HG03521 (cell line): ENCODE results near the gene NFX1.
"Not testable (repeated sequence)": the region's sequence is repeated elsewhere in the genome, so short reads cannot be mapped to it uniquely, and the experiment has no call there.

Experiments used
- ATAC-seq: cut with Tn5 transposase; IDR thresholded peaks from one replicate; pipeline ENCODE4 v1.9.1; 2021; ENCODE audit warnings: mild to moderate bottlenecking, moderate library complexity; ENCODE audit not compliant: unreplicated experiment

NFX1 gene

DNA sequence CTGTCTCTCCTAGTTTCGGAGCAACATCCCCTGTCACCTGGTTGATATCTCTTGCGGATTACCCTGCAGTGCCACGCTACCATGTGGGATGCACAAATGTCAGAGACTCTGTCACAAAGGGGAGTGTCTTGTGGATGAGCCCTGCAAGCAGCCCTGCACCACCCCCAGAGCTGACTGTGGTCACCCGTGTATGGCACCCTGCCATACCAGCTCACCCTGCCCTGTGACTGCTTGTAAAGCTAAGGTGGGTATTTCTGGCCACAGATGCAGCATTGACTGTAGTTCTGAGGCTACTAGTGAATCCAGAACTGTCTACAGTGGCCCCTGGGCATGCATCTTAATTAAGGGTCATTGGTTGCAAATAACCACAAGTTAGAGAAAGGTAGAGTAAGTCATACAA is 61.2 kb downstream of the NFX1 start:
- no peak for ATAC-seq

DNA sequence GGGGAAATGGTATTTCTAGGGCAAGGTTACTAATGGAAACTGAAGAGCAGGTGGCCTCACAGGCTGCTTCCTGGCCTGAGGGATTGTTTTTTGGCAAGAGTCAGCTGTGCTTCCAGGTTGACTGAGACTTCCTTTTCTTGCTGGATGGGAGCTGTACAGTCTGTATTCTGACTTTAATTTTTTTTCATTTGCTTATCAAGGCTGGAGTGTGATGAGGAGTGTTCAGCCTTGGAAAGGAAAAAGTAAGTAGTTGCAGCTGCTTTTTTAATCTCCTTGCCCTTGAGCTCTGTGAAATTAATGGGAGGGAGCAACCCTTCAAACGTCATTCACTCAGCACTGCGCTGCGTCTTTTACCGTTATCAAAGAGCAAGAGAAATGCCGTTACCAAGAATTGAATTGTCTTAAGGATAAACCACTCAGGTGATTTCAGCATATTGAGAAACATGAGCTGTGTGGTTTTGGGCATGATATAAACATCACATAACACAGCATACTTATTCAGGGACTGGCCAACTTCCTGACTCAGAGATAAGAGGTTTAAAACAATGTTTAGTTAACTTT is 64.4 kb downstream of the NFX1 start:
- ATAC-seq, result no peak

DNA sequence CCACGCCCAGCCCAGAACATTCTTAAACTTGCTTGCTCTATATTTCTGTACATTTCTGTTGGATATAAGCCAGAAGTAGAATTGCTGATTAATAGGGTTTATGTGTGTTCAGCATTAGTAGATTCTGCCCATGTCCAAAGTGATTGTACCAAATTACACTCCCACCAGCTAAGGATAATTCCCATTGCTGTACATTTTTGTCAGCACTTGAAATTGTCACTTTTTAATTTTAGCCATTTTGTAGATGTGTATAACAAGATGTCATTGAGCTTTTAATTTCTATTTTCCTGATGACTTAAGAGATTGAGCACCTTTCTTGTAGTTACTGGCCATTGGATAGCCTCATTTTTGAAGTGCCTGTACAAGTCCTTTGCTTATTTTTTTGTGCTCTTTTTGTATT is 65.6 kb downstream of the NFX1 start:
- ATAC-seq, result no peak

DNA sequence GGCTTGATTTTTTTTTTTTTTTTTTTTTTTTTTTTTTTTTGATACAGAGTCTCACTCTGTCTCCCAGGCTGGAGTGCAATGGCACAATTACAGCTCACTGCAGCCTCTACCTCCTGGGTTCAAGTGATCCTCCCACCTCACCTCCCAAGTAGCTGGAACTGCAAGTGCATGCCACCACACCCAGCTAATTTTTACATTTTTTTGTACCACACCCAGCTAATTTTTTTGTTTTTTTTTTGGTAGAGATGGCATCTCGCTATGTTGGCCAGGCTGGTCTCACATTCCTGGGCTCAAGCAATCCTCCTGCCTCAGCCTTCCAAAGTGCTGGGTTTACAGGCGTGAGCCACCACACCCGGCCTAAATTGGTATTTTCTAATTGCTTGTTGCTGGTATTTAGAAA is 68.3 kb downstream of the NFX1 start:
- ATAC-seq, result not testable (repeated sequence)

DNA sequence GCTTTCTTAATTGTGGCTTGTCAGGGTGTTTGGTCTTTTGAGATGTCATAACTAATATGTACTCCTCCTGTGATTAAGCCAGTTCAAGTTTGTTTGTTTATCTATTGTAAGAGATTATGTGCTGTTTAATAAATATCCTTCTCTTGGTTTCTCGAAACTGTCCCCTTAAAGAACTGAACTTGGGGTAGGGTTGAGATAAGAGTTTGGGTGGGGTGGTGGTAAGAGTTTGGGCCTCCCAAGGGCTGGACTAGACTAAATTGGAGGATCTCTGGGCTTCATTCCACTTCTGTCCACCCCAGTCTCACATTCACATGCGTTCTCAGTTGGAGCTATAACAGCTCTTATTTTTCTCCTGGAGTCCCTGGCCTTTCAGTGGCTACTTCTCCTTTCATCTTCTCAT is 73.8 kb downstream of the NFX1 start:
- ATAC-seq, result no peak

DNA sequence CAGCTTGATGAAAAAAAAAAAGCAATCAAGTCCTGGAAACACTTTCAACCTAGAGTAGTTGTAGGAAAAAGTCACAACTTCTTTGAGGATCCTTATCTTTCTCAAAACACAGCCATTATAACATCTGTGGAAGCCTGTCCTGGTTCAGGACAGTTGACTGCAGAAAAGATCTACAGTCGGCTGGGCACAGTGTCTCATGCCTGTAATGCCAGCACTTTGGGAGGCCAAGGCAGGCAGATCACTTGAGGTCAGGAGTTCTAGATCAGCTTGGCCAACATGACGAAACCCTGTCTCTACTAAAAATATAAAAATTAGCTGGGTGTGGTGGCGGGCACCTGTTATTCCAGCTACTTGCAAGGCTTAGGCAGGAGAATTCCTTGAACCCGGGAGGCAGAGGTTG is 74.5 kb downstream of the NFX1 start:
- not testable (repeated sequence) for ATAC-seq

DNA sequence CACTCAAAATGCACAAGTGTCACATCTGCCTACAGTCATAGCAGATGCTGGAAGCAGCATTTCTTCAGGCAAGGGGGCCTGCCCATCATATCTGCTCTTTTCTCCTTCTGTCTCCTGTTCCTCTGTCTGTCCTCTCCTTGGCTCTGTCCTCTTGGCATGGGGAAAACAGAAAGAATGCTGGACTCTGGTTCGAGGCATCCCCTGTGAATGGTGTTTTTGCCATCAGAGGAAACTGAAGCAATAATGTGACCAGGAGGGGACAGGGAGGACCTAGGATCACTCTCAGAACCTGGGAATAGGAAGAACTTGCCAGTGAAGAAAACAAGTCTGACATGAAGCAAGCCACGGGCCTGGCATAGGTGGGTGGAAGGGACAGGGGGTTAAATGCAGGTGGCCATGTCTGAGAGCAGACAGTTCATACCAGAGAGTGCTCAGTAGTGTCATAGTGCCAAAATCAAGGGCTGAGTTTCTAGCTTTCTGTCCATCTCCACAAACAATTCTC is 76.7 kb downstream of the NFX1 start:
- ATAC-seq, result no peak

DNA sequence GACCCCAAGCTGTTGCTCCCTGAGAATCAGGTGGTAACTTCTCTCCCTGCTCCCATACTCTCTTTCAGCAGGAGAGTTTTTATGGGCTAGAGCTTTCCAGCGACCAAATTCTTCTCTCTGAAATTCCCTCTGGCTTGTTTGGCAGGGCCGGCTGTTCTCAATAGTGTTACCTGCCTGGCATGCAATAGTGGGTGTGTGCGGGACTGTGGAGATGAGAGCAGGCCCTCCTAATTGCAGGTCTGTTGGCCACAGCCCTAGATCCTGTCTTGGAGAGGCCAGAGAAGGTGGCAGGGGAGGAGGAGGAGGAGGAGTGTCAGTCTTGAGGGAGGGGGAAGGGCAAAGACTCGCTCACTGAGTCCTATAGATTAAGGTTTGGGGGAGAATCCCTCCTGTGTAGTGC is 82.6 kb downstream of the NFX1 start:
- ATAC-seq, result no peak

DNA sequence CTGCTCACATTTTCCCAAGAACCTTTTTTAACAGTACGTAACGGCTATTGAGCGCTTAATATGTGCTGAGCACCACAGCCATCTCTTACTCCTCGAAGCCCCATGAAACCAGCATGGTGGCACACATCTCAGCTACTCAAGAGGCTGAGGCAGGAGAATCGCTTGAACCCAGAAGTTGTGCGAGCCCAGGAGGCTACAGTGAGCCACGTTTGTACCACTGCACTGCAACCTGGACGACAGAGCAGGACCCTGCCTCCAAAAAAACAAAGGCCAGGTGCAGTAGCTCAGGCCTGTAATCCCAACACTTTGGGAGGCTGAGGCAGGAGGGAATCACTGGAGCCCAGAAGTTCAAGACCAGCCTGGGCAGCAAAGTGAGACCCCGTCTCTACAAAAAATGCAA is 83.9 kb downstream of the NFX1 start:
- no peak for ATAC-seq

DNA sequence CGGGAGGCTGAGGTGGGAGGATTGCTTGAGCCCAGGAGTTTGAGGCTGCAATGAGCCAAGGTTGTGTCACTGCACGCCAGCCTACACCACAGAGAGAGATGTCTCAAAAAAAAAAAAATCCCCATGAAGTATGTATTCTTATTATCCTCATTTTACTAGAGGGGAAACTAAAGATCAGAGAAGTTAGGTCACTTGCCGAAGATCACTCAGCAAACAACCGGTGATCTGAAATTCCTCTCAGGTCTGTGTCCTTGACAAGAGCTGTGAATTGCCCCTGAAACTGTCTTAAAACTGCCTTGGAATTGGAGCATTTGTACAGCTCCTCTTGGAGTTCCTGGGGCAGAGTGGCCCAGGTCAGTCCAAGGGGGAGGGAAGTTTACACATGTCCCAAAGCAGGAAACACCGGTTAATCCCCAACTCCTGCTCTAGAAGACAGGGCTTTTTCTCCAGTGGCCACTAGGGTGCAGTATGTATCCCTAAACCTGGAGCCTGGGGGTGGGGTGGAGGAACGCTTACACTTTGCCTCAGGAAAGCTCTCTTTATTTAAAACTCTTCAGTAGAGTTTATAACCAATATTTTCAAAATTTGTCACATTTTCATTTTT is 84.4 kb downstream of the NFX1 start:
- ATAC-seq, result no peak

DNA sequence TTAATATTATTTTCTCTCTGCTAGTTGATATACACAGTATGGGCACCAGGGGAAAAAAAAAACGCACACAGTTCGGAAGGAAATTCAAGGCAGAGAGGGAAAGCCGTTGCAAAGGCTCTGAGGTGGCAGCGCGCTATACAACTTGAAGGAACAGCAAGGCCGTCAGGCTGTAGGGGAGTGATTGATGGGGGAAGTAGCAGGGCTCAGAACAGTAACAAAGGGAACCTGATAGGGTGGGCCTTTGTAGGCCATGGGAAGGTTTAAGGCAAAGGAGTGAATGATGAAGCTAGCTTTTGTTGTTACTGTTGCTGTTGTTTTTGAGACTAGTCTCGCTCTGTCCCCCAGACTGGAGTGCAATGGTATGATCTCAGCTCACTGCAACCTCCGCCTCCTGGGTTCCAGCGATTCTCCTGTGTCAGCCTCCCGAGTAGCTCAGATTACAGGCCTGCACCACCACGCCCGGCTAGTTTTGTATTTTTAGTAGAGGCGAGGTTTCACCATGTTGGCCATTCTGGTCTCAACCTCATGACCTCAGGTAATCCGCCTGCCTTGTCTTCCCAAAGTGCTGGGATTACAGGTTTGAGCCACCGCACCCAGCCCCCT is 85.0 kb downstream of the NFX1 start:
- no peak for ATAC-seq

DNA sequence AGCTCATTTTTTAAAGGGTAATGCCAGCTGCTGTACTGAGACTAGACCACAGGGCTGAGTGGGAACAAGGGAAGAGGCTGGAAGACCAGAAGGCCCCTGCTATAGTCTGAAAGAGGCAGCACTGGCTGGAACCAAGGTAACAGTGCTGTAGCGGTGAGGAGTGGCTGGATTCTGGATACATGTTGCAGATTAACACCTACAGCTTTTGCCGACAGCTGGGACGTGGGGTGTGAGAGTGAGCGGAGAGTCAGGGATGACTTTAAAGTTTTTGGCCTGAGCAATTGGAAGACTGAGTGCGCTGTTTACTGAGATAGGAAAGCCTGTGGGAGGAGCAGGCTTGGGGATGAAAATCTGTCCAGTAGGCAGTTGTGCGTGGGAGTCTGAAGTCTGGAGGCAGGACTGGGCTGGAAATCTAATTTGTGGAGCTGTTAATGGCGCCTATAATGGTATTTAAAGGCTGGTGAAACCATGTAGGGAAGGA is 85.6 kb downstream of the NFX1 start:
- ATAC-seq, result no peak

DNA sequence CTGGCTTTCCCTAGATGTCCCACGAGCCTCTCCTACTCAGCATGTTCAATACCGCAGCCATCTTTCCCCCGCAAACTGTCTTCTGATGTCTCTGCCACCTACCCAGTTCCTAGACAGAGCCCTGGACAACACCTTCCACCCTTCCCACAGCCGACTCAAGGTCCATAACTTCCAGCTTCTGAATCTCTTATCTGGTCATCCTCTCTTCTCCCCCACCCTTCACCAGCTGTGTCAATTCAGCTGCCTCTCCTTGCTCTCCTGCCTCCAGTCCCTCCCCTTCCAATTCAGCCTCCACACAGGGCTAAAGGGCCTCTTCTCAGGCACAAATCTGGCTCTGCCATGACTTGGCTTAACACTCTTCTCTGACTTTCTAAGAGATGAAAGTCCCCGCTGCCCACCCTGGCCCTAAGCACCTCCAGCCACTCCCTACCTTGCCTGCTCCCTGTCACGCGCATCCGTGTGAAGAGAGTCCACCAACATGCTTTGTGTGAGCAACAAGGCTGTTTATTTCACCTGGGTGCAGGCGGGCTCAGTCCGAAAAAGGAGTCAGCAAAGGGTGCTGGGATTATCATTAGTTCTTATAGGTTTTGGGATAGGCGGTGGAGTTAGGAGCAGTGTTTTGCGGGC is 86.9 kb downstream of the NFX1 start:
- ATAC-seq, result no peak

DNA sequence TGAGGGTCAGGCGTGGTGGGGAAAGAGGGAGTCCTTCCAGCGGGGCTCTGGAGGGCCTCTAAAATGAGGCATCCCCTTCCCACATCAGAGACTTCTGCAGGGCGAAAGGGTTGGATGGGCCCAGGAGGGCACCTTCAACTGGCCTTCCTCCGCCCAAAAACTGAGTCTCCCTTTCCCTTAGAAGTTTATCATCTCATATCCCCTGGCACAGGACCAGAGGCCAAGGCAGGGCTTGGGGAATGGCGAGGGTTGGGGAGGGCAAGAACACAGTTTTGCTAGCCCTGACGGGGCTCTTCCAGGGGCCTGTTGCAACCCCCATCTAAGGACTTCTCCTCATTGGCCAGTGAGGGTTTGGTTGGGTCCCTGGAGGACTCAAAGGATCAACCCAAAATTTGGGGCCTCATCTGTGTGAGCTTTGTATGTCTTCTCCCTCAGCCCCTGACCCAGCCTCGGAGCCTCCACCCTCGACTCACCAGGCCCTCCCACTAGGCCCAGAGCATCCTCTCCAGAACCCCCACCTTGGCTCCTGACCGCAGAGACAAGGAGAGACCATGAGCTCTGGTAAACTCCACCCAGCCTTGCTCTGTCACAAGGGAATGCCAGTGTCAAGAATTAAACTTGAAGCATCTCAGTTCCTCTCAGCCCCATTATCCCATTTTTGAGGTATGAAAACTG is 87.9 kb downstream of the NFX1 start:
- ATAC-seq, result no peak

DNA sequence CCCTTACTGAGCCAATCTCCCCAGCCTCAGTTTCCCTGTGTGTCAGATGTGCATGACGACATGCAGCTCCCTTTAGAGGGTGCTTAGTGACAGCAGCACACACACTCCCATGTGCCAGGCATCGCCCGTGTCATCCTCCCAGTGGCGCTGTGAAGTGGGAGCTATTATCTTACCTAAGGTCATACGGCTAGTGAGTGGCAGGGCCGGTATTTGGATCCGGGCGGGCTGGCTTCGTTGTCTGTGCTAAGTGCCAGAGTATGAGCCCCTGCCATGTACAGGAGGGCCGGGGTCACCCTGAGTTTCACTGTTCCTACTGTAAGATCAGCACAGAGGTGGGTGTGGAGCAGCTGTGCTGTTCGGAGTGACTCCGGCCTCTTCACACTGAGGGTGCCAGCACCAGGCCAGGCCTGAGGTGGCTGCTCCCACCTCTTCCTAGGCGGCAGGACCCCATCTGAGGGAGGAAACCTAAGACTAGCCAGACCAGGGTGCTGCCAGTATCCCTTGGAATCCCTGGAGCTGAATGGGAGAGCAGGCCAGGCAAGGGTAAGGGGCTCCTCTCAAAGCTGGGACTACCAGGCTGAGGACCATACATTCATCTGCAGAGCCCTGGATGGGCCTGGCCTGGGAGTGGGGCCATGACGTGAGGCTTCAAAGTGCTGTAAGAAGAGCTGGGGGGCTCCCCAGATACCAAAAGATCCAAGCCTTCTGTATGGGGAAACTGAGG is 89.5 kb downstream of the NFX1 start:
- ATAC-seq, result no peak

DNA sequence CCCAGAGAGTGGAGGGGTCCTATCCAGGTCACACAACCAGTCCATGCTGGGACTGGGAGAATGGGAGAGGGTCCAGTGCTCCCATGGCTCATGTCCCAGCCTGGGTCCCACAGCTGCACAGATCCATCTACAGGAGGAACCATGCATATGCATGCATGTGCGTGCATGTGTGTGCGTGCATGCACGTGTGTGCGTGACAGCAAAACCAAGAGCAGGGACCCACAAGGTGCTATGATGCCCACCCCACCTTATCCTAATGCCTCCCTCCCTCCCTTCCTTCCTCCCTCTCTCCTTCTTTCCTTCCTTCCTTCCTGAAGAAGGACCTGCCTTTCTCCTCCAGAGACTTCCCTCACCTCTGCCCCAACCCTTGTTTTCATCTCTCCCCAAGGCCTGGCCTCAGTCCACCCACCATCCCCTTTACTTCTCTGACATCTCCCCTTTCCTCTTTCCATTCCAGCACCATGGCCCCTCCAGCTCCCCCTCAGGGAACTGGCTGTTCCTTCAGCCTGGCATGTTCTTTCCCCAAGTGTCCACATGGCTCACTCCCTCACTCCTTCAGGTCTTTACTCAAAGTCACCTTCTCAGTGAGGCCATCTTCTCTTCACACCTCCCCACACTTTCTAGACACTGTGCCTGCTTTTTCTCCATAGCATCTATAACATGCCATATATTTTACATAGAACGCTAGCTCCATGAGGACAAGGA is 90.2 kb downstream of the NFX1 start:
- no peak for ATAC-seq

DNA sequence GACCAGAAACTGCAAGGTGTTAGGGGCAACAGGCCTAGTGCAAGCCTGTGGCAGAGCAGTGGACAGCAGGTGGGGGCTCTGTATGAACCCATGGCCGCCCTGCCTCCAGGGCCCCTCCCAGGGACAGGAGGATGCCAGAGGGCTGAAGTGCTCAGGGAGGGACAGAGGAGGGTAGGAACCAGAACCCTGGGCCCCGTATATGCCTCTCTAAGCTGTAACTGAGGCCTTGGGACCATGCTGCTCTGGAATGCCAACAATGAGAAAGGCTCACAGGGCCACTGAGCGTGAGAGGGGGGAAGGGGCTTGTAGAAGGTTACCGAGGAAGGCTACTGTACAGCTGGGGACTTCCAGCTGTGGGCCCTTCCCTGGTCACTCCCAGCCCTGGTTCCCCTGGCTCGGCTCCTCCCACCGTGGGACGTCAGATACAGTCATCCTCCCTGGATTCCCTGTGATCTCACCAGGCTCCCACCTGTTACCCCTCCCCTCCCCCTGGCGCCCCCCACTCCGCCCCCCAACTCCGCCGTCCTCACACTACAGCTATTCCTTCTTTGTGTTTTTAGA is 91.0 kb downstream of the NFX1 start:
- no peak for ATAC-seq

DNA sequence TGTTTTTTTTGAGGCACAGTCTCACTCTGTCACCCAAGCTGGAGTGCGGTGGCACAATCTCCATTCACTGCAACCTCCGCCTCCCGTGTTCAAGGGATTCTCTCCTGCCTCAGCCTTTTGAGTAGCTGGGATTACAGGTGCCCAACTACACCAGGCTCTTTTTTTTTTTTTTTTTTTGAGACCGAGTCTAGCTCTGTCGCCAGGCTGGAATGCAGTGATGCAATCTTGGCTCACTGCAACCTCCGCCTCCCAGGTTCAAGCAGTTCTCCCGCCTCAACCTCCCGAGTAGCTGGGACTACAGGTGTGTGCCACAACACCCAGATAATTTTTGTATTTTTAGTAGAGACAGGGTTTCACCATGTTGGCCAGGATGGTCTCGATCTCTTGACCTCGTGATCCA is 92.1 kb downstream of the NFX1 start:
- not testable (repeated sequence) for ATAC-seq

DNA sequence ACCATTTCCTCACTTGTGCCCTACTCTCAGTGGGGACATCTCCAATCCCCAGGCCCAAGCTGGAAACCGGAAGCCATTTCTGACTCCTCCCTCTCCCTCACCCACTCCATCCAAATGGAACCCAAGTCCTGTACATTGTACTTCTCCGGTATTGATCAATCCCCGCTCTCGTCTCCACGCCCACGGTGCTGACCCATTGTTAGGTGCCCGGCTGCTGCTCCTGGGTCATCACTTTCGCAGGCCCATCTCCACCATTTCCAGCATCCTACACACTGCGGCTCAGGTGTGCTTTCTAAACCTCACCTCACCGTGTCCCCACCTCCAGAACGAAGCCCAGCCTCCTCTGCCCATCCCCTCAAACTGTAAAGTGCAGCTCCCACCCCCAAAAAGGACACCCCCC is 93.1 kb downstream of the NFX1 start:
- not testable (repeated sequence) for ATAC-seq

DNA sequence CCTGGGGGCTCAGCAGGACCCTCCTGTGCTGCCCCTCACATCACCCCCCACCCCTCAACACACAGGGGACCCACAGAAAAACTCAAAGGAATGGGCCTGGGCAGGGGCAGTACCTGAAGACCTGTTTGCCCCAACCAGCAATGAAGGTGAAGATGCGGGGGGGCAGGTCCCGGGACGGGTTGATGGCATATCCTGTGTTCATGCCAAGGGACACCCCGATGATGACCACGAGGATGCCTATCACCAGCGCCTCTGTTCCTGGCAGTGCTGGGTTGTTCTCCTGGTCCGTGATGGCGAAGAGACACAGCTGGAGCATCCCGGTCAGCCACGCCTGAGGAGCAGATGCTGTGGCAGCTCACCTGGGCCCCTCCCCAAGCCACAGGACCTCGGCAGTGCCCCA is 95.2 kb downstream of the NFX1 start:
- ATAC-seq, result not testable (repeated sequence)
